Neuronal stem cell (in vitro differentiated cells): Measurements from ENCODE around the gene SPOCK1.

ENCODE experiments used
- DNase-seq: peaks from one replicate; pipeline ENCODE4 v3.0.0-alpha.2; 2013; ENCODE audit warnings: low spot score
- H2AFZ ChIP-seq: one replicate; pipeline ENCODE4 v1.6.1; 2013; ENCODE audit warnings: mild to moderate bottlenecking, low read length, inconsistent platforms
- H2AK5ac ChIP-seq: 2 replicates; pipeline ENCODE4 v1.6.1; 2013; ENCODE audit warnings: low read depth, mild to moderate bottlenecking, inconsistent platforms, low read length, moderate library complexity, mixed read lengths
- H2BK120ac ChIP-seq: 2 replicates; pipeline ENCODE4 v1.6.1; 2013; ENCODE audit warnings: low read depth, mild to moderate bottlenecking, inconsistent platforms, low read length, moderate library complexity, mixed read lengths
- H2BK12ac ChIP-seq: one replicate; pipeline ENCODE4 v1.6.1; 2013; ENCODE audit warnings: low read length, inconsistent platforms
- H2BK15ac ChIP-seq: 2 replicates; pipeline ENCODE4 v1.6.1; 2013; ENCODE audit warnings: mild to moderate bottlenecking, low read length, inconsistent platforms, mixed read lengths
- H2BK5ac ChIP-seq: one replicate; pipeline ENCODE4 v1.6.1; 2013; ENCODE audit warnings: inconsistent platforms, mild to moderate bottlenecking, low read length, moderate library complexity
- H3K14ac ChIP-seq: one replicate; pipeline ENCODE4 v1.6.1; 2013; ENCODE audit warnings: low read length, inconsistent platforms
- H3K18ac ChIP-seq: 2 replicates; pipeline ENCODE4 v1.6.1; 2013; ENCODE audit warnings: low read length, inconsistent platforms
- H3K23ac ChIP-seq: 2 replicates; pipeline ENCODE4 v1.6.1; 2013; ENCODE audit warnings: low read depth, mild to moderate bottlenecking, mixed read lengths, low read length, inconsistent platforms; ENCODE audit not compliant: poor library complexity
- H3K27ac ChIP-seq: replicated peaks from 3 replicates; pipeline ENCODE4 v1.5.1; 2013; ENCODE audit warnings: low read length, inconsistent platforms
- H3K27me3 ChIP-seq, 3 experiments: 2 replicates each; pipeline ENCODE4 v1.6.1; 2013; ENCODE audit warnings: low read length in 3 of 3, mild to moderate bottlenecking in 2 of 3, inconsistent platforms in 1 of 3, low read depth in 1 of 3, mixed read lengths in 1 of 3, moderate library complexity in 1 of 3; ENCODE audit not compliant: control insufficient read depth in 3 of 3, insufficient read depth in 3 of 3
- H3K36me3 ChIP-seq, 2 donors: replicated peaks in 1 of 2; 2 replicates each; pipeline ENCODE4 v1.6.1; 2013; ENCODE audit warnings: low read length in 2 of 2; ENCODE audit not compliant: control insufficient read depth in 2 of 2, insufficient read depth in 2 of 2
- H3K4ac ChIP-seq: 2 replicates; pipeline ENCODE4 v1.6.1; 2013; ENCODE audit warnings: inconsistent platforms, mild to moderate bottlenecking, low read length, moderate library complexity
- H3K4me1 ChIP-seq, 2 donors: 1 replicate in 1 of 2; 2 replicates in 1 of 2; pipeline ENCODE4 v1.6.1; 2013; ENCODE audit warnings: low read length in 2 of 2, low read depth in 1 of 2; ENCODE audit not compliant: control insufficient read depth in 2 of 2, insufficient read depth in 1 of 2
- H3K4me2 ChIP-seq: one replicate; pipeline ENCODE4 v1.6.1; 2013; ENCODE audit warnings: mild to moderate bottlenecking, low read length, inconsistent platforms; ENCODE audit not compliant: insufficient read depth, poor library complexity, severe bottlenecking
- H3K4me3 ChIP-seq, 2 donors: 2 replicates each; pipeline ENCODE4 v1.5.1; 2013; ENCODE audit warnings: low read length in 2 of 2, mild to moderate bottlenecking in 2 of 2, inconsistent platforms in 1 of 2, moderate library complexity in 1 of 2
- H3K79me1 ChIP-seq: one replicate; pipeline ENCODE4 v1.6.1; 2013; ENCODE audit warnings: low read depth, mild to moderate bottlenecking, inconsistent platforms, low read length, moderate library complexity
- H3K9ac ChIP-seq: one replicate; pipeline ENCODE4 v1.6.1; 2013; ENCODE audit warnings: mild to moderate bottlenecking, low read depth, low read length, inconsistent platforms; ENCODE audit not compliant: poor library complexity
- H3K9me3 ChIP-seq, 2 donors: replicated peaks in 1 of 2; 2 replicates each; pipeline versions ENCODE3 to v1.6.1; 2013; ENCODE audit warnings: low read length in 2 of 2, mild to moderate bottlenecking in 2 of 2, inconsistent platforms in 1 of 2, low read depth in 1 of 2, mixed read lengths in 1 of 2, moderate library complexity in 1 of 2; ENCODE audit not compliant: control insufficient read depth in 2 of 2, insufficient read depth in 1 of 2
- H4K8ac ChIP-seq: one replicate; pipeline ENCODE4 v1.6.1; 2013; ENCODE audit warnings: low read depth, mild to moderate bottlenecking, inconsistent platforms, low read length, moderate library complexity
- H4K91ac ChIP-seq: one replicate; pipeline ENCODE4 v1.6.1; 2013; ENCODE audit warnings: low read length, low read depth, mild to moderate bottlenecking, inconsistent platforms; ENCODE audit not compliant: poor library complexity
- WGBS, 2 donors: extraction: QIAGEN DNeasy Blood & Tissue Kit; methylation state at CpG; one replicate each; pipeline ENCODE4 v1.1.7; 2013; ENCODE audit warnings: missing lambda C conversion rate in 2 of 2, mixed read lengths in 1 of 2; ENCODE audit not compliant: insufficient read length in 2 of 2, insufficient replicate concordance in 1 of 2; ENCODE audit errors: extremely low coverage in 2 of 2; 5-methylcytosine and 5-hydroxymethylcytosine counted together

The SPOCK1 gene

GRCh38 chr5:137515238-137515637, 16.1 kb upstream of the SPOCK1 start:
- H2AK5ac ChIP-seq: no peak overlapping the region
- no peak overlapping the region for H3K27ac ChIP-seq
- H3K4me1 ChIP-seq: no peaks in the 10 kb centered on the region
- H3K27me3 ChIP-seq: peaks cover 0 to 27% (median 0%) of the 10 kb centered on the region in 3 experiments
- H4K8ac ChIP-seq: no peak overlapping the region
- no peak overlapping the region for H2BK15ac ChIP-seq
- peaks cover 2% of the 10 kb centered on the region for H3K79me1 ChIP-seq
- no peak overlapping the region for H3K4me3 ChIP-seq
- no peak overlapping the region for H2BK120ac ChIP-seq
- peak overlapping the region; percentile 22 for H3K18ac ChIP-seq
- no peak overlapping the region for H3K4ac ChIP-seq
- no CpG with 5 or more reads among the region's 5 CpGs for whole genome bisulfite sequencing, 2 donors
- H3K9ac ChIP-seq: no peak overlapping the region
- H2BK12ac ChIP-seq: no peak overlapping the region
- H3K36me3 ChIP-seq: no peaks in the 10 kb centered on the region
- no peak overlapping the region for H3K23ac ChIP-seq
- no peak overlapping the region for H2BK5ac ChIP-seq
- H2AFZ ChIP-seq: no peak overlapping the region
- no peak overlapping the region for H4K91ac ChIP-seq
- no peak overlapping the region for H3K14ac ChIP-seq
- H3K9me3 ChIP-seq: no peaks in the 10 kb centered on the region
- no peak for DNase-seq
- H3K4me2 ChIP-seq: no peak overlapping the region

GRCh38 chr5:137510671-137511070, 11.5 kb upstream of the SPOCK1 start:
- Histone ChIP-seq H4K91ac (no peak overlapping the region), H2BK12ac (no peak overlapping the region), H3K27me3 (peaks cover 0 to 10% (median 0%) of the 10 kb centered on the region in 3 experiments), H3K14ac (no peak overlapping the region), H3K4me2 (no peak overlapping the region), H3K9me3 (no peaks in the 10 kb centered on the region), H4K8ac (no peak overlapping the region), H3K4ac (no peak overlapping the region), H3K4me3 (no peak overlapping the region), H3K79me1 (no peaks in the 10 kb centered on the region), H2BK120ac (no peak overlapping the region), H2AFZ (no peak overlapping the region), H3K4me1 (peaks cover 0 to 3% of the 10 kb centered on the region in 2 donors), H2AK5ac (no peak overlapping the region), H3K18ac (no peak overlapping the region), H3K36me3 (no peaks in the 10 kb centered on the region), H2BK5ac (no peak overlapping the region), H3K9ac (no peak overlapping the region), H3K23ac (no peak overlapping the region), H2BK15ac (no peak overlapping the region), H3K27ac (no peak overlapping the region)
- no CpG with 5 or more reads among the region's 1 CpG for WGBS, 2 donors
- no peak for DNase-seq

- Histone ChIP-seq H3K4me1 (peaks cover 0 to 3% of the 10 kb centered on the region in 2 donors), H3K9ac (no peak overlapping the region), H4K91ac (no peak overlapping the region), H3K23ac (no peak overlapping the region), H2BK12ac (no peak overlapping the region), H2AK5ac (no peak overlapping the region), H2BK15ac (no peak overlapping the region), H3K36me3 (no peaks in the 10 kb centered on the region), H3K27me3 (peaks cover 0 to 20% (median 0%) of the 10 kb centered on the region in 3 experiments), H3K14ac (no peak overlapping the region), H2BK5ac (no peak overlapping the region), H4K8ac (no peak overlapping the region), H2BK120ac (no peak overlapping the region), H3K4me3 (no peak overlapping the region), H3K27ac (no peak overlapping the region), H3K79me1 (no peaks in the 10 kb centered on the region), H3K4me2 (no peak overlapping the region), H3K18ac (no peak overlapping the region), H2AFZ (no peak overlapping the region), H3K9me3 (no peaks in the 10 kb centered on the region), H3K4ac (no peak overlapping the region)
- DNase-seq: no peak
- no CpG with 5 or more reads among the region's 5 CpGs for WGBS, 2 donors
These were observed 8.0 kb upstream of the SPOCK1 start for GRCh38 chr5:137507150-137507549.

GRCh38 chr5:137506296-137506695, 7.2 kb upstream of the SPOCK1 start:
- H3K4me2 ChIP-seq: no peak overlapping the region
- no peak overlapping the region for H3K18ac ChIP-seq
- peaks cover 0 to 24% (median 0%) of the 10 kb centered on the region in 3 experiments for H3K27me3 ChIP-seq
- H3K9ac ChIP-seq: no peak overlapping the region
- no peak for DNase-seq
- H2BK120ac ChIP-seq: no peak overlapping the region
- H3K4me1 ChIP-seq: peaks cover 0 to 3% of the 10 kb centered on the region in 2 donors
- no peak overlapping the region for H2AFZ ChIP-seq
- no peaks in the 10 kb centered on the region for H3K36me3 ChIP-seq
- no peaks in the 10 kb centered on the region for H3K9me3 ChIP-seq
- no peak overlapping the region for H4K91ac ChIP-seq
- H3K23ac ChIP-seq: no peak overlapping the region
- no peak overlapping the region for H2BK15ac ChIP-seq
- H4K8ac ChIP-seq: no peak overlapping the region
- H3K27ac ChIP-seq: no peak overlapping the region
- H2BK12ac ChIP-seq: no peak overlapping the region
- H2AK5ac ChIP-seq: no peak overlapping the region
- H2BK5ac ChIP-seq: no peak overlapping the region
- no CpG with 5 or more reads among the region's 4 CpGs for WGBS, 2 donors
- H3K4me3 ChIP-seq: no peak overlapping the region
- no peak overlapping the region for H3K14ac ChIP-seq
- no peak overlapping the region for H3K4ac ChIP-seq
- no peaks in the 10 kb centered on the region for H3K79me1 ChIP-seq
